DMS79 (cell line): Measurements from ENCODE around the gene MEGF11.
A peak's percentile ranks its signal among the peaks of the same experiment; 100 is the strongest.

Source experiments
- DNase-seq: peaks from one replicate; lab custom pipeline; 2025; lab: John Stamatoyannopoulos, UW

Gene MEGF11

DNA sequence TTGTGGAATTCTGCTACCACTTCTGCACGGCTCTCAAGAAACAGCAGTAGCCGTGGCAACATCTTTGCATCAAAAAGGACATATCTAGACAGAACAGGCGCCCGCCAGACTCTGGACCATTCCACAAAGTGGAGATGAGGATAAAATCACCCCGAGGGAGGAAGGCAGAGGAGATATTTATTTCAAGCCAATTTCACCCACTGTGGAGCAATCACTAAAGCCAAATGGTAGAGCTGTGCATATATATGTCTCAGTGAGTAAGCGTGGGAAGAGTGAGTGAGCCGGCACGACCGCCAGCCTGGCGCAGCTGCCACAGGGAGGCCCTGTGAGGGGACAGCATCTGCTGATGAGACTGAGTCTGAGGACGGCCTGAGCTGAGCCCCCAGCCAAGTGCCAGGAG is 111.3 kb downstream of the MEGF11 start:
- DNase-seq: no peak

DNA sequence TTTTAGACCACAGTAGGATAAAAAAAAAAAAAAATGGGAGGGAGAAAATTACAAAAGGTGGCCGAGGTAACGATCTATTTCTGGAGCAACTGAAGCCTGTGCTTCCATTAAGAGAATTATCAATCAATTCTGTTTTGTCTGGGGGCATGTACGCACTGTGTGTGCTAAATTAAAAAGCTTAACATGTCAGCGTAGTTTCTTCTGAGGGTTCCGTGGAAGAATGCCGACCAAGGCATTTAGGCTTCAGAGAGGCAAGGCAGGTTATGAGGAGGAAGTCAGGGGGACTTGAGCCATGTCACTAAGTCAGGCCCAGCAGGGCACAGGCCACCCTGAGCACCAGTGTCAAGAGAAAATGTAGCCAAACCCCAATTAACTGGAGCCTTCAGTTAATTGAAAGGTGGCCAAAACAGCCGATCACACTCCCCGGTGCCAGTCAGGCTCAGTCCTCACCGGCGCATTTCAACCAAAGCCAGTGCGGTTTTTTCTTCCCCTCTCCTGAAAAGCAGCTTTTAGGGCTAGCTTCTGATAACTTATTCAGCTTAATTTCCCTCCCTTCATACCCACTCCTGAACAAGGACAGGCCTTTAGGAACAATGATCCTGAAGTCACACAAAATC is 113.9 kb downstream of the MEGF11 start:
- no peak for DNase-seq

DNA sequence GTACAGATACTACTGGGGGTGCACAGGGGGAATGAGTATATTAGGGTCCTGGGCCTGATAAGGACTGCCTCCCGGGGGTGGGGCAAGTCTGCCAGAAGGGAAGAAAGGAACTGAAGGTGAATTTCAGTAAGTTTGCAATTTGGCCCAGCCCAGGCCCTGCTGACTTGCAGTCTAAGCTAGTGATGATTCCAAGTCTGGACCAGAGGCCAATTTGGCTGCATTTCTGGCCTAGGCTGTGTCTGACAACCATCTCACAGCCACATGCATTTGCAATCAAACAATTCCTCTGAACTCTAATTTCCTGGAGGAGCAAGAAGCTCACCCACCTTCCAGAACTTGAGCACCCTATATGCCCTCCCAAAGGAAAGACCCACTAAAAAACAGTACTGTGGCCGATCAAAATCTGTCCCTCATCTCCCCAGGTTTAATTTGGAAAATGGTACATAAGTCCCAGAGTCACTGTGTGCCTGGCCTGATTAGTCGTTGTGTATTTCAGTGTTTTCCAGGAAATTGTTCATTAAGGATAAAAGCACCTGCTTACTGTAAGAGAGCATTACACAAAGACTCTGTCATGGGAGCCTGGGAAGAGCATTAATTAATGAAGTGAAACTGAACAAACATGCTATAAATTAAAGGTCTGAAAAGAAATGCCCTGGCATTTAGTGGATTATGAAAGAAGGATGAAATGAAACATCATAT is 114.5 kb downstream of the MEGF11 start:
- DNase-seq: peak; percentile 26

- DNase-seq: no peak
Observed at GRCh38 chr15:66138096-66138783, 115.3 kb downstream of the MEGF11 start.

- no peak for DNase-seq
Observed at GRCh38 chr15:66136948-66137347, 116.6 kb downstream of the MEGF11 start.

- DNase-seq: no peak
Observed at GRCh38 chr15:66135664-66136063, 117.9 kb downstream of the MEGF11 start.

DNA sequence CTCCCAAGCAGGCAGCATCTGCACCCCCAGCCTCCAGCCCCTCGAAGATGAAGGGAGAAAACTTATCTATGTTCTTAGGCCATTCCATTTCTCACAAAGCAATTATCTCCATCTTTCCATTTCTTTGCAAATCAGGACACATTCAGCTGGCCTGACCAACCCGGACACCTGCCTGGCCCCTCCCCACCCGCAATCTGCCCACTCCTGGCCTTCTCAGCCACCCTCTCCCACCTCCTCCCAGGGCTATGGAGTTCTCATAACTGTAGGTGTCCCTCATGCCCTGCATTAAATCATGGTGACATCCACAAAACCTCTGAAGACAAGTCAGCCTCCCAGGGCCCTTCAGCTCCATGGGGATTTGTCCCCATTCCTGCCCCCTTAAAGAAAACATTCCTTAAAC is 119.3 kb downstream of the MEGF11 start:
- no peak for DNase-seq

DNA sequence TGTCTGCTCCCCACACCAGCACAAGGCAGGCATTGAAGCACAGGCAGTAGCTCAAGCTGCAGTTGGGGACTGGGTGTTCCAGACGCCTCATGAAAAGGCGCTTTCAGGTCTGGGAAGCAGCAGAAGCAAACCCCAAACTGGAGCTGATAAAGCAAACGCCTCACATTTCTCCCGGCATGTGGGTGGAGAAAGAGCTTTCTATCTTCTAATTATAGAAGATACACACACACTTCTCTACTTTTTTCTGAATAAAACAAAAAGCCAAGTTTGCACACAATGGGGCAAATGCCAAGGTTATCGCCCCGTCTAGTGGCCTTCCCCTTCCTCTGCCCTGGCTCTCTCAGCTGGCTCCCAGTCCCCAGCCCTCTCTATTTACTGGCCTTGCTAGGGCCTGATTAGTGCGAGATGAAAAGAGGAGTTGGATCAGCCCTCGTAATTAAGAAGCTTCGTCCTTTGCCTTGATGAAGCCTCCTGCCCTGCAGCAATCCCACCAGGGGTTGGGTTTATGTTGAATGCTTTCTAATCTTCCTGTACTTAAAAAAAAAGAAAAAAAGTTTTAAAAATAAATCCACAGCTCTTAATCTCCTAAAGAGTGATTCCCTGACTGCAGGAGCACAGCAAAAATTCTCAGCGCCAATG is 120.2 kb downstream of the MEGF11 start:
- no peak for DNase-seq

- no peak for DNase-seq
Observed at GRCh38 chr15:66132251-66132816, 121.2 kb downstream of the MEGF11 start.

DNA sequence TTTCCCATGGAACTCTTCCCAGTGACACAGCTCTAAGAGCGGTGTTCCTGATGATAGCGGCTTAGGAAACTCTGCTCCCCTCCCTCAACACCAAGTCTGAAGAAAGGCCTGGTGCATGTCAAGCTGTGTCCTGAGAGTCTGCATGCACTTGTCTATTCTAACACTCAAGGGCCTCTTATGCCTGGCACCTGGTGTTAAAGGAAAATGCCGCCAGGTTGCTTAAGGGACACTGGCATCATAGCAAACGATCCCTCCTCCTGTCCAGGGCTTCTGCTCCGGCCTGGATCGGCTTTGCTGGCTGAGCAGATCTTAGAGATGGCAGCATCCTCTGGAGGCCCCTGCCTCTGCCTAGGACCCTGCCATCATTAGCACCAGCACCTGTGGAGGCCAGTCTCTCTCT is 121.7 kb downstream of the MEGF11 start:
- DNase-seq: peak; percentile 62

DNA sequence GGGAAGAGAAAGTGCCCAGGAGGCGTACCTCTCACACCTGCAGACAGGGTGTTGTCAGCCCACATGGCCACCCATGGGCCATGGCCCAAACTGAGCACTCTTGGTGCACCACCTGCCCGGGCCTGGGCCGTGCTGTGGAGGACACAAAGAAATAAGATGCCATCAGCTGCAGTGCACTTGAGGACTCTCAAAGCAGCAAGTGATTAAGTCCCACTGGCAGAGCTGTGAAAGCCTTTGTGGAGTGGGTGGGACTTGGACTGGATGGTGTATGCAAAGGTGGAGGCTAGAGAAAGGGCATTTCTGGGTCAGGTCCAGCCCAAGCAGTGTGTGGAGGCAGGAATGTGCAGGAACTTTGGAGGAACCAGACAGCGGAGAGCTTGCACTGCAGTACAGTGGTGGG is 122.3 kb downstream of the MEGF11 start:
- DNase-seq: peak; percentile 61

DNA sequence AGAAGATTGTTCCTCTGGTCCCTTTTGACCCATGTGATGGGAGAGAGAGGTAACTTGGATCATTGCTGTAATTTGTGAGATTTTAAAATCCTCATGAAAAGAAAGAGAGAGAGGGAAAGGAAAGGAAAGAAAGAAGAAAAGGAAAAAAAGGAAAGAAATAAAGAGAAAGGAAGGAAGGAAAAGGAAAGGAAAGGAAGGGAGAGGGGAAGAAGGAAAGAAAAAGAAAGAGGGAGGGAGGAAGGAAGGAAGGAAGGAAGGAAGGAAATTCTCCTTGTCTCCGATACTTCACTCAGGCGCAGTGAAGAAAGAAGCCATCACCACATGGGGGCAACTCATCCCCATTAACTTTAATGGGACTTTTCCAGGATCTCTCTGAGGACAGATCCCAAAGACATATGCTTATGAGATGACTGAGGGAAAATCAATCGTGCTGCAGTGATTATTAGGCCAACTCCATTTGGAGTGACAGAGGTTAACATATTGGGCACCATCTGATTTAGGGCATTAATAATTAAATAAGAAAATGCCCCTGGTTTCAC is 123.0 kb downstream of the MEGF11 start:
- no peak for DNase-seq

- no peak for DNase-seq
Observed at GRCh38 chr15:66129586-66129985, 124.0 kb downstream of the MEGF11 start.

DNA sequence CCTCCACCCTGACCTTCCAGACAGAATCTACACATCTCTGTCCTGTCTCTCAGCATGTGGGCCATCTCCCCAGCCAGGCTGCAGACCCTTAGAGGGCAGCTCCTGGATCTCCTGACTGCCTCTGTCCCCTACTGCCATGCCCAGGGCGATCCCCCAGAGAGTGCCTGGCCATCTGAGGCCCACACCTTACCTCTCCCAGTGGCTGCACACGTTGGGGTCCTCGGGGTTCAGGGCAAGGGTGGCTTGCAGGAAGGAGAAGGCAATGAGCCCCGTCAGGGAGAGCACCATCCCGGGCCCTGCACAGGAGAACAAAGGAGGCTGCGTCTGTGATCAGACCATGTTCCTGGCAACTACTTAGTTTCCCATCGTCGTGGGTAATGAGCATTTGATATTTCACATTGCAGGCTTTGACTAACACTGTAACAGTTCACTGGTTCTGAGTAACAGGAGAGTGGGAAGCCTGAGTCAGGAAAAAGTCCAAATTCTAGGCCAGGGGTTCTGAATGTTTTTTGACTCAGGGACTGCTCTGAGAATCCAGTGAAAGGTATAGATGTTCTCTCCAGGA is 125.4 kb downstream of the MEGF11 start:
- DNase-seq: no peak

DNA sequence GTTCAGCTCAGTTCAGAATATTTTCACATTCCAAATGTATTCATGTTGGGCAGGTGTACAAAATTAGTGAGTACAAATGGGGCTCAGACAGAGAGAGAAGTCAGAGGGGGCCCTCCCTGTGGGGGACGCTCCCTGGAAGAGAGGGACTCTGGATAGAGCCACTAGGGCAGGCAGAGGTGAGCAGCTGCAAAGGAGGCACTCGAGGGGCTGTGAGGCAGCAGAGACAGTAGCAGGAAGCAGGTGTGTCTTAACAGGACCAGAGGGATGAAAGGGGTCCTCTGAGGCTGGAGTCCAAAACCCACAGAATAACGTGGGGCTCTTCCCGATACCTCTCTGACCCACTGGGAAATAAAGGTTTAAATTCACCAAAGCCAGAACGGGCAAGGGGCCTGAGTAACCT is 127.1 kb downstream of the MEGF11 start:
- DNase-seq: no peak

GRCh38 chr15:66126031-66126441 is 127.5 kb downstream of the MEGF11 start:
- DNase-seq: no peak

DNA sequence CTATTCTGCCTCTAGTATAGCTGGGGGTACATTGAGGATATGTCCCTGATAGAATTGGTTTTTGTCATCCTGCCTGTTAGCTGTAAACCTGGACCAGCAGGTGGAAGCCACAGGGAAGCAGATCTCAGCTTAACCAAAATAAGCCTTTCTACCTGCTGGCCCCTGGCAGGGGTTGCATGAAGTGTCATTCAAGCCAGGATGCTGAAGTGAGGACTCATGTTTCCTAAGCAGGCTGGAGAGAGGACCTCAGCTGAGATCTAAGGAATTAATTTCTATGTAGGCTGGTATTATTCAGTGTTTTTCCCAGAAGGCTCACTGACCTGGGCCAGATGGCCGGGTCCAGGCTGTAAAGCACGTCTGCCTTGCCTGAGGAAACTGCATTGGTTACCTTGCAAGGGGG is 128.9 kb downstream of the MEGF11 start:
- DNase-seq: no peak

DNA sequence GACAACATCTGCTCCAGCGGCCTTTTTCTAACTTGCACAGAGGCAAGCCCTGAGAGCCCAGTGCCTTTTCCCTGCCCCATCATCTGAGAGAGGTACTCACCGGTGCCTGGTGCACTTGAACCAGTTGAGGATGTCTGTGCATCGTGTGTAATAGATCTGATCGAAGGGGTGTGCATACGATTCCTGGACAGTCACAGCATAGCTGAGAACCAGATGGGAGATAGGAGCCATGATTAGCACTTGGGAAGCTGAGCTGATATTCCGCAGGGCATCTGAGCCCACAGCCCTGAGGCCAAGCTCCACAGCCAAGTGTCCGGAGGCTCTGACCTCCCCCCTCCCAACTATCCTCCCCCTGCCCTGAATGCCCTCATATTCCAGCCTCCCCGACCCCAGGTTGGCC is 129.8 kb downstream of the MEGF11 start:
- no peak for DNase-seq

DNA sequence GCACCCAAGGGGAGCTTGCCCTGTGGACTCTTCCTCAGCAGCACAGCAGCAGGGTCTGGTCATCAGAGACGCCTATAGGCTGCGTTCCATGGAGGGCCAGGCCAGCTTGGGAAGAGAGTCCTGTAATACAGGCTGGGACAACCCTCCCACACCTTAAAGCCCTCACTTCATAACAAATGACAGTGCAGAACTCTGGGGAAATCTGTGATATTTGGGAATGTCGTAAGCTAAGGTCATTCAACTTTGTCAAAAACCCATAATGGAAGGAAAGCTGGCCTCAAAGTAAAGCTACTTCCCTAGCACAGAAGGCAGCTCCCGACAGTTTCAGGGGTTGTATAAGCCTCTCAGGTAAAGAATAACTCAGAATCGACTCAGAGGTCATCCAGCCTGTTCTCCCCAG is 133.1 kb downstream of the MEGF11 start:
- no peak for DNase-seq

DNA sequence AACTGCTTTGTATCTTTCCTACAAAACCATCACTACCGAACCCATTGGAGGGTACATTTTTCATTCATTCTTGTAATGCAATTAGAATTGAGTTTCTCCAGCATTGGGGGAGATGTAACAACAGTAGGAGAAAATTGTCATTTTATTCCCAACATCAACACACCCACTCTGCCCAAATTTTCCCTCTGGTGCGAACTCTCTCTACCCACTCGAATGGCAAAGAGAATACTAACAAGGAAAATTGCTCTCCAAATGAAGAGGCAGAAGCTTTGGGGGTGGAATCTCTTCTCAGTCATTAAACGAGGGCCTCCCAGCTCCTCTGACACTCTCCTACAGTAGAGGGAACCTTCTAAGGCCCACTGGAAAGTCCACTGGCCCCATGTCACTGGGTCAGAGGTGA is 135.7 kb downstream of the MEGF11 start:
- no peak for DNase-seq

- DNase-seq: peak; percentile 74
Observed at GRCh38 chr15:66115568-66116206, 137.9 kb downstream of the MEGF11 start.
